ENCODE data around the gene SDHC.
A peak's percentile ranks its signal among the peaks of the same experiment; 100 is the strongest.
"Not testable (repeated sequence)": the region's sequence is repeated elsewhere in the genome, so short reads cannot be mapped to it uniquely, and the experiment has no call there.

SDHC gene

DNA sequence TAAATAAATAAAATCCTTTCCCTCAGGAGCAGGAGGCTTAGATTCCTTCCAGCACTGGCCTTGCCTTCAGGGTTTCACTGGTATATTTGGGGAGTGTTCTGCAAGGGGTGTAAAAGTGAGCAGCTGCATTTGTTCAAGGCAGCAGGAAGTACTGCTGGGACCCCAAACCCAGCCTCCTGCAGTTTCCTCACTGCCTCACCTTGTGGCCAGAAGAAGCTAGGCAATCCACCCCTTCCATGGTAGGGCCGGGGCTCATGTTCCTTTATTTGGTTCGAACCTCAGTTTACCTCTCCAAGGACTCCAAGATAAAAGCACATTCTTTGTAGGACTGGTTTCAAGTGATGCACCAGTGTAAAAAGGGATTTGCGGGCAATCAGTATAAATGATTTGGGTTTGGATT lies 74.5 kb downstream of the SDHC start:
- DNase-seq, result no peak

DNA sequence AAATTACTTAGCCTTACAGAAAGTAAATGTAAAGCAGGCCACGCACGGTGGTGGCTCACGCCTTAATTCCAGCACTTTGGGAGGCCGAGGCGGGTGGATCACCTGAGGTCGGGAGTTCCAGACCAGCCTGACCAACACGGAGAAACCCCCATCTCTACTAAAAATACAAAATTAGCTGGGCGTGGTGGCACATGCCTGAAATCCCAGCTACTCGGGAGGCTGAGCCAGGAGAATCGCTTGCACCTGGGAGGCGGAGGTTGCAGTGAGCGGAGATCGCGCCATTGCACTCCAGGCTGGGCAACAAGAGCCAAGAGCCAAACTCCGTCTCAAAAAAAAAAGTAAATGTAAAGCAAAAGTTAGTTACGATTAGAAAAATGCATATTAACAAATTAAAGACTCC lies 75.0 kb downstream of the SDHC start:
- DNase-seq, result not testable (repeated sequence)

DNA sequence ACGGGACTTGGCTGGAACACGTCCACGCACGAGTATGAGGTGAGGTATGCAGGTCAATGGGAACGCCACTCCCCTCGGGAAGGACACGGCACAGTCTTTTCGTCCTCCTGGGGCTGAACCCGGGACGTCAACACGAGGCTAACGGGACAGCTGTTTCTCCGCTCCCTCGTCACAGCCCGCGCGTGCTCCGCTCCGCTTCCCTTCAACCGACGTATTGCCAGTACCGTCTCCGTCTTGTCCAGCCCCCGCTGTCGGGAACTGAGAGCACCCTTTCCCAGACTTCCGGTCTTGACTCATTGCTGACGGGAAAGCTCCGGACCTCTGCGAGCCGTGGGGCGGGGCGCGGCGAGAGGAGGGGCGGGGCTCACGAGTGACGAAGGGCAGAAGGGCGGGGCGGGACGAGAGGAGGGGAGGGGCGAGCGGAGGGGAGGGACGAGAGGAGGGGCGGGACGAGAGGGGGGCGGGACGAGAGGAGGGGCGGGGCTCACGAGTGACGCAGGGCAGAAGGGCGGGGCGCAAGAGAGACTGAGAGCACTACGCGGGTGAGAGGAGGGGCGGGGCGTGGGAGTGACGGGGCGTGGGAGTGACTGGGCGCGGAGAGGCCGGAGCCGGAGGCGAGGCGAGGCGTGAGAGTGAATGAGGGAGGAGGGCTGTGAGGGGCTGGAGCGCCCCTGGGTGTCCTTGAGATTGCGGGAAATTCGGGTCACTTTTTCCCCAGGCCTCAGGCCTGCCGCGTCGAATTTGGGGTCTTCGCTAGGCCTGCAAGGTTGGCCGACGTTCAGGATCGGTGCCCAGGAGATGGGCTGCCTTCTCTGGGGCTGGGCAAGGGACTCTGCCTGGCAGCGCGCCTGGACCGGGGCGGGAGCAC lies 75.7 kb downstream of the SDHC start:
- peak; percentile 96 for DNase-seq

DNA sequence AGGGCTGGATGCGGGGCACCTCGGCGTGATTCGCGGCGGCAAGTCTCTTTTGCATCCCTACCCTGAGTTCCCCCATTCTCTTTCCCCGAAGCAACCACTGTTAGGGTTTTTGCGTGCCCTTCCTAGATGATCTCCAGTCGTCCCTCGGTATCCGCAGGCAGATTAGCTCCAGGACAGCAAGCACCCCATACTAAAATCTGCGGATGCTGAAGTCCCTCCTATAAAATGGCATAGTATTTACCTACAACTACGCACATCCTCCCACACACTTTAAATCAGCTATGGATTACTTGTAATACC lies 76.3 kb downstream of the SDHC start:
- DNase-seq, result peak; percentile 67

DNA sequence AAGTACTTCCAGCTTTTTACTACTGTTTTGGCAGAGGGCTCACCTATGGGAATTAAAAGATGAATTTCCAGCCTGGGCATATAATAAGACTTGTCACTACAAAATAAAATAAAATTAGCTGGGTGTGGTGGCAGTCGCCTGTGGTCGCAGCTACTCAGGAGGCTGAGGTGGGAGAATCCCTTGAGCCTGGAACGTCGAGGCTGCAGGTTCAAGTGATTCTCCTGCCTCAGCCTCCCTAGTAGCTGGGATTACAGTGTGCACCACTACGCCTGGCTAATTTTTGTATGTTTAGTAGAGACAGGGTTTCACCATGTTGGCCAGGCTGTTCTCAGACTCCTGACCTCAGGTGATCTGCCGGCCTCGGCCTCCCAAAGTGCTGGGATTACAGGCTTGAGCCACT lies 77.0 kb downstream of the SDHC start:
- DNase-seq, result not testable (repeated sequence)

DNA sequence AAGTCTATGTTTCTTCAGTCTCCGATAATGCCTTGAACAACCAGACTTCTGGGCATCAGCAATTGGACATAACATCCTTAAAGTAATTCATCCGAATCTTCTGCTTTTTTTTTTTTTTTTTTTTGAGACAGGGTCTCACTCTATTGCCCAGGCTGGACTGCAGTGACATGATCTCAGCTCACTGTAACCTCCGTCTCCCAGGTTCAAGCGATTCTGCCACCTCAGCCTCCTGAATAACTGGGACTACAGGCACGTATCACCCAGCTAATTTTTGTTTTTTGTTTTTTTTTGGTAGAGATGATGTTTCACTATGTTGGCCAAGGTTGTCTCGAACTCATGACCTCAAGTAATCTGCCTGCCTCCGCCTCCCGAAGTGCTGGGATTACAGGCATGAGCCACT lies 77.4 kb downstream of the SDHC start:
- DNase-seq, result no peak

DNA sequence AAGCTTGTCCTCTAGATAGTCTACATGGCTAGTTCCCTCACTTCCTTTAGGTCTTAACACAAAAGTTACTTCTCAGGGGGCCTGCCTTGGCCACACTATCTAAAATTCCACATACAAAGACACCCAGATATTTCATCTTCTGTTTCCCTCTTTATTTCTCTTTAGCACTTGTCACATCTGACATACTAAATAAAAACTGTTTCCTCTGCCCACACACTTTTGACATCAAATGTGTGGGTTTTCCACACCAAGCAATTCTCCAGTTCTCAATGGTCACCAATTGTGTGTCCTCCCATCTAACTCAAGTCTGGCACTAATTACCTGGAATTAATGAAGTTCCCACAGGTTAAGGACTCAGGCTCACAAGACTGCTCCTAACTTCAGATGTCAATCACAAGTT lies 79.0 kb downstream of the SDHC start:
- no peak for DNase-seq

DNA sequence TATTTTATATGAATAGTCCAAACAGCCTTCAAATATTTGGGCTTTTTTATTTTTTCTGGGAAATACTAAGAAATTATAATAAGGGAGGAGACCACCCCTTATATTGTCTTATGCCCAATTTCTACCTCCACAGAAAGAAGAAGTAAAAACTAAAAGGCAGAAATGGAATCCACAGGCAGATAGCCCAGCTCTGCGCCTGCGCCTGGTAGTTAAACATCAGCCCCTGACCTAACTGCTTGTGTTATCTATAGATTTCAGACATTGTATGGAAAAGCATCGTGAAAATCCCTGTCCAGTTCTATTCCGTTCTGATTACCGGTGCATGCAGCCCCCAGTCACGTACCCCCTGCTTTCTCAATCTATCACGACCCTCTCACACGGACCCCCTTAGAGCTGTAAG lies 82.9 kb downstream of the SDHC start:
- not testable (repeated sequence) for DNase-seq

DNA sequence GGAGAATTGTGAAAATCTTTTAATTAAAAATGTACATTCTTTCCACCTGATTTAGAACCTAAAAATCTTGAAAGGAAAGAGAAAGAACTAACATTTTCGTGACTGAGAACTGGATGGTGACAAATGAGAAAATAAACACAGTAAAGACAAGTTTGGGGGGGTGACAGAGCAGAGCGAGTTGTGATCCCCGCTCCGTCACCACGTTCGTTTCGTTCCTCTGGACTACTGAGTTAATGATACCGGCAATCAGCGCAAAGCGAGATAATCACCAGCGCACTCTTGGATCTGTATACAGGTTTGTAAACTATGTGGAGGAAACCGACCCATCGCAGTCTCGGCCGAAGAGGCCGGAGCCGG lies 84.7 kb downstream of the SDHC start:
- peak; percentile 89 for DNase-seq

DNA sequence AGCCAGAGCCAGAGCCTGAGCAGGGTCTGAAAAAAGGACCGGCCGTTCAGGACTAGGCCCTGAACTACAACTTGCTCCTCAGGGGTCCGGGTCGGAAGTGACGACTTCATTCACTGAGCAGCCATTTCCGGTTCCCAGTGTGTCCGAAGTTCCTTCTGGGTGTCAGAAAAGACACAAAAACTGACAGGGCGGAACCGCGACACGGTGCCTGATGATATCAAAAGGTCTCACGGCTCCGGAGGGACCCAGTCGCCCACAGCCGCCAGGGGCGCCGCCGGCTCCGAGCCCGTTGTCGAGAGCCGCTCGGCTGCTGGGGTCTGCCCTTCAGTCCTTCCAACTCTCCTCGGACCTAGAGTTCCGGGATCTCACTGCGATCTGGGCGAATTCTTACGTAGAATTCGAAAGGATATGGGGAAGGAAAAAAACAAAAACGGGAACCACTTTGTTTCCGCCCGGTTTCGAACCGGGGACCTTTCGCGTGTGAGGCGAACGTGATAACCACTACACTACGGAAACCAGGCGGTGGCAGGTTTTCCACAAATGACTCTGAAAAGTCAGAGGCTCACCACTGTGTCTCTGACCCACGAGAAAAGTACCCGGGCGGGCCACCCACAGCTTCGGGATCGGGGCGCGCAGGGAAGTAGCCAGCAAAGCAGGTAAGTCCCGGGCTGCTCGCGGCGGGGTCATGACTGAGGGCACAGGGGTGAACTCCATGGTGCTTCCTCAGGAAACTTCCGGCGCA lies 85.2 kb downstream of the SDHC start:
- peak; percentile 89 for DNase-seq

DNA sequence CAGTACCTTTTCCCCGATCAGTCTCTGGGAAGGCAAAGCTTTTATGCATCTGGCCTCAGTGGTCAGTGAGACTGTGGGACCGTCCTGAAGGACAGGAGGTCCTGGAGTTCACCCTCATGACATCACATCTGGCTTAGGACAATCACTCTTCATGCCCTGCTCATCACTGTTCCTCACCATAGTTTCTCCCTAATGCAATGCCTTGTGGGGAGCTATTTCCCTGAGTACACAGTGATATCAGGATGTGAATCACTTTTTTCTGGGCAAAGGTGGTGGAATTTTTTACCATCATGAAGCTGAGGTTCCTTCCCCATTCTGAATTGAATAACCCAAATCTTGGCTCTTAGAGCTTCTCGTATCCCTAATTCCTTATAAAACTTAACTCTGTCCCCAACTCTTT lies 88.3 kb downstream of the SDHC start:
- DNase-seq, result no peak

DNA sequence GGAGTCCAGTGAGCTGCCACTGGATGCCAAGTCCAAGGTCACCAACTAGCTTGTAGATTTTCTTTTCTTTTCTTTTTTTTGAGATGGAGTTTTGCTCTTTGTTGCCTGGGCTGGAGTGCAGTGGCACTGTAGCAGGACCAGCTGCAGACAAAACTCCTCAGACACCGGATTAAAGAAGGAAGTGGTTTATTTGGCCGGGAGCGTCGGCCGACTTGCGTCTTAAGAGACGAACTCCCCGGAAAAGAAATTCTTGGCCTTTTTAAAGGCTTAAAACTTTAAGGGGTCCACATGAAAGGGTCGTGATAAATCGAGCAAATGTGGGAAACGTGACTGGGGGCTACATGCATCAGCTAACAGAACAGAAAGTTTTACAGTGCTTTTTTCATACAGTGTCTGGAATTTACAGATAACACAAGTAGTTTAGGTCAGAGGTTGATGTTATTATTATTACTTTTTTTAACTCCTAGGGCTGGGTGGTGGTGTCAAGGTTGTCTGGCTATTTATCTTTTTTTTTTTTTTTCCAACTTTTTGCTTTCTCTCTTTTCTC lies 89.9 kb downstream of the SDHC start:
- DNase-seq, result no peak

DNA sequence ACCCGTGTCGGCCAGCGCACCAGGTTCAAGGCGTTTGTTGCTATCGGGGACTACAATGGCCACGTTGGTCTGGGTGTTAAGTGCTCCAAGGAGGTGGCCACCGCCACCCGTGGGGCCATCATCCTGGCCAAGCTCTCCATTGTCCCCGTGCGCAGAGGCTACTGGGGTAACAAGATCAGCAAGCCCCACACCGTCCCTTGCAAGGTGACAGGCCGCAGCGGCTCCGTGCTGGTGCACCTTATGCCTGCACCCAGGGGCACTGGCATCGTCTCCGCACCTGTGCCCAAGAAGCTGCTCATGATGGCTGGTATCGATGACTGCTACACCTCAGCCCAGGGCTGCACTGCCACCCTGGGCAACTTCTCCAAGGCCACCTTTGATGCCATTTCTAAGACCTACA lies 92.4 kb downstream of the SDHC start:
- DNase-seq, result not testable (repeated sequence)

DNA sequence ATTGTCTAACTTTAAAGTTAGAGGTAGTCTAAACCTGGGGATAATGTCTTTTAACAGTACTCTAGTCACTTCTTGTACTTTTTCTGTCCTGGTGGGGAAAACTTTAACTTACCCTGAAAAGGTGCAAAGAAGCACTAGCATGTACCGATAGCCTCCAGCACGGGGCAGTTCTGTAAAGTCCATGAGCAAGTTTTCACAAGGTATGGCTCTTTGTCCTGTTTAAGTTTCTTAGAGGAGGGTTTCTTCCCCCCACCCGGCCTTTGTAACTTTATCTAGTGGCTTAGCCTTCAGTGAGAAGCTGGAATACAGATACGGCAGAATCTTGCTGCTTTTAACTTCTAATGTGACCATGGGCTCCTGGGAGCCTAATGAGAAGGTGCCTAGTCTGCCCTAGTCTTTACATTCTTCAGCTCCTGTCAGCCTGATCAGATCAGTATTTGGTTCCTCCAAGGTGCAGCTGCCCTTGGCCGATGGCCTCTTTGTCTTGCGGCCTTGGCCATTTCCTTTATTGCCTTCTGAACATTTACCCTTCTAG lies 93.3 kb downstream of the SDHC start:
- no peak for DNase-seq

DNA sequence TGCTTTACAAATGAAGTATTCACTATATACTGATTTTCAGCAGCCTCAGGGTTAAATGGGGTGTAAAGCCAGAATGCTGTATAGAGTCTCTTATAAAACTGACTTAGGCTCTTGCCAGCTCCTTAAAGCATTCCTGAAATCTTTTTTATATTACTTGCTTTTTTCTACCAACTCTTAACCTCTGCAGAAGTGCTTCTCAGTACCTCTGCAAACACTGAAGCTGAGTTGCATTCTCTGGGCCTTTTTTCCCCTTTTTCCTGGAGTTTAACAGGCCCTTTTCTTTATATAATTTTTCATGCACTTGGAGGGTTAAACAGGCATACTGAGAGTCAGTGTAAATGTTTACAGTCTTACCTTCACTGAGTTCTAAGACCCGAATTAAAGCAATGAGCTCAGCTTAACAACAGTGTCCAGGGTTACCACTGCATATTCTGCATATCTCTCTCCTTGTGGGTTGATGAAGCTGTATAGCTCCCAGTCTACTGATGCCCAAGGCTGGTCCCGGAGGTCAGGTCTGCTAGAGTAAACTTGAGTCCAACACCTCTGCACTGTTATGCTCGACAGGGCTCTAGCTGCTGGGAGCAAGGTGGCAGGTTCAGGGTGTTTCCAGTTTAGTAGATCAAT lies 94.4 kb downstream of the SDHC start:
- no peak for DNase-seq

DNA sequence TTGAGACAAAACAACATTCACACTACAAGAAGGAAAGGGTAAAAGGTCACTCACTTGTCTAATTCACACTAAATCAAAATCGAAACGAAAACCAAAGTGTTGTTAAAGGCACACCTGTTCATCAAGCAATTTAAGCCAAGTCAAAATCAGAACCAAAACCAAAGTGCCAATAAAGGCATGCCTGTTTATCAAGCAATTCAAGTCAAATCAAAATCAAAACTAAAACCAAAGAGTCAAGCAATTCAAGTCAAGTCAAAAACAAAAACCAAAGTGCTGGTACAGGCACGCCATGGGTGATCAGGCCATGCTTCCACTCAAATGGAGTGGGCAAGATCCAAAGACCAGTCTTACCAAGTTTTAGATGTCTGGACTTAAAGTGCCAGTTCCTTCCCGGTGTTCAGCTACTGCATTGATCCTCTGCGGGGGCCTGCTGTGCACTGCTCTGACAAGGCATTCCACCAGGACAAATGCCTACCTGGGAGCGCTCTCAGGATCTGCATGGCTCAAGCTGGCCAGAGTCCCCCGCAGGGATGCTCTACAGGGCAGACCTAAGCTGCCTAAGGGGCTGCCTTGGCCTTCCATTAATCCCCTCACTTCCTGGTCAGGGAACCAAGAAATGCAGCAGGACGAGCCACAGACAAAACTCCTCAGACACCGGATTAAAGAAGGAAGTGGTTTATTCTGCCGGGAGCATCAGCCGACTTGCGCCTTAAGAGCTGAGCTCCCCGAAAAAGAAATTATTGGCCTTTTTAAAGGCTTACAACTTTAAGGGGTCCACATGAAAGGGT lies 95.9 kb downstream of the SDHC start:
- not testable (repeated sequence) for DNase-seq

DNA sequence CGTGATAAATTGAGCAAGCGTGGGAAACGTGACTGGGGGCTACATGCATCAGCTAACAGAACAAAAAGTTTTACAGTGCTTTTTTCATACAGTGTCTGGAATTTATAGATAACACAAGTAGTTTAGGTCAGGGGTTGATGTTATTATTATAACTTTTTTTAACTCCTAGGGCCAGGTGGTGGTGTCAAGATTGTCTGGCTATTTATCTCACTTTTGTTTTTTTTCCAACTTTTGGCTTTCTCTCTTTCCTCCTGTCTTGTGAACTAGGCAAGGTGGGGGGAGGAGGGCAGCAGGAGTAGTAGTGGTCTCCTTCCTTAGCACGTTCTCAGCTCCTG lies 96.4 kb downstream of the SDHC start:
- DNase-seq, result not testable (repeated sequence)
